GM23248 (cell line): Measurements from ENCODE around the gene GJD3. TPM values are rescaled to one million over a fixed set of nuclear protein-coding genes. Genes with fewer than 3 reads are reported as not detected.

Experiments used
- DNase-seq: peaks from one replicate; pipeline ENCODE4 v3.0.0-alpha.2; 2015
- H2AFZ ChIP-seq: fragments of 200-600 bp; sonication (generic); 2 replicates; pipeline ENCODE4 v1.6.1; 2016; ENCODE audit warnings: antibody characterized with exemption
- H3F3A ChIP-seq: fragments of 200-600 bp; sonication (generic); 2 replicates; pipeline ENCODE4 v1.6.1; 2016; ENCODE audit warnings: mild to moderate bottlenecking, antibody characterized with exemption, mixed run types; ENCODE audit not compliant: insufficient read depth
- H3K27ac ChIP-seq: fragments of 200-600 bp; sonication (generic); 2 replicates; pipeline ENCODE4 v1.5.1; 2016; ENCODE audit warnings: mild to moderate bottlenecking
- H3K27me3 ChIP-seq: fragments of 200-600 bp; sonication (generic); replicated peaks from 2 replicates; pipeline ENCODE4 v1.6.1; 2016; ENCODE audit warnings: mild to moderate bottlenecking; ENCODE audit not compliant: insufficient read depth
- H3K36me3 ChIP-seq: fragments of 200-600 bp; sonication (generic); 2 replicates; pipeline ENCODE4 v1.6.1; 2016; ENCODE audit warnings: low read depth, mild to moderate bottlenecking
- H3K4me1 ChIP-seq: fragments of 200-600 bp; sonication (generic); 2 replicates; pipeline ENCODE4 v1.6.1; 2016; ENCODE audit warnings: mild to moderate bottlenecking; ENCODE audit not compliant: insufficient read depth
- H3K4me2 ChIP-seq: fragments of 200-600 bp; sonication (generic); one replicate; pipeline ENCODE4 v1.6.1; 2016; ENCODE audit warnings: mild to moderate bottlenecking; ENCODE audit not compliant: unreplicated experiment
- H3K4me3 ChIP-seq: fragments of 200-600 bp; sonication (generic); 2 replicates; pipeline ENCODE4 v1.5.1; 2016; ENCODE audit warnings: mild to moderate bottlenecking
- H3K79me2 ChIP-seq: fragments of 200-600 bp; sonication (generic); 2 replicates; pipeline ENCODE4 v1.6.1; 2016; ENCODE audit warnings: mild to moderate bottlenecking; ENCODE audit not compliant: insufficient read depth
- H3K9ac ChIP-seq: fragments of 200-600 bp; sonication (generic); 2 replicates; pipeline ENCODE4 v1.6.1; 2016; ENCODE audit warnings: mild to moderate bottlenecking
- H3K9me2 ChIP-seq: fragments of 200-600 bp; sonication (generic); 2 replicates; pipeline ENCODE4 v1.6.1; 2016; ENCODE audit warnings: mixed run types, mild to moderate bottlenecking, moderate library complexity; ENCODE audit not compliant: insufficient read depth
- H3K9me3 ChIP-seq: fragments of 200-600 bp; sonication (generic); one replicate; pipeline ENCODE4 v1.6.1; 2017; ENCODE audit warnings: low read depth
- H4K20me1 ChIP-seq: fragments of 200-600 bp; sonication (generic); 2 replicates; pipeline ENCODE4 v1.6.0; 2016; ENCODE audit not compliant: insufficient read depth
- EZH2 ChIP-seq: fragments of 200-600 bp; sonication (generic); IDR thresholded peaks from 2 replicates; pipeline ENCODE4 v1.6.1; 2018; ENCODE audit warnings: antibody characterized with exemption, mild to moderate bottlenecking; ENCODE audit not compliant: insufficient read depth, poor library complexity, severe bottlenecking
- EZH2phosphoT487 ChIP-seq: fragments of 200-600 bp; sonication (generic); IDR thresholded peaks from 2 replicates; pipeline ENCODE4 v1.6.1; 2018; ENCODE audit warnings: antibody characterized with exemption, moderate library complexity, mild to moderate bottlenecking, low read depth; ENCODE audit not compliant: insufficient read depth
- WGBS, 2 experiments: methylation state at CpG; one replicate each; pipeline ENCODE4 v1.1.6; 2015 to 2017; ENCODE audit warnings: low lambda C conversion rate in 2 of 2, low coverage in 1 of 2; ENCODE audit errors: missing lambda C conversion rate in 2 of 2; 5-methylcytosine and 5-hydroxymethylcytosine counted together
- in situ Hi-C: fragments of 300-500 bp; cut with MboI; formaldehyde crosslinking; loops from 2 replicates; pipeline ENCODE4 v1.15.0; 2020
- polyA plus RNA-seq: library from polyadenylated mRNA; unstranded; fragments of >200 nt; fragmentation: Nextera tagmentation; extraction: Ambion mirVana; gene quantifications from 2 replicates; pipeline ENCODE4 v1.2.1, GENCODE V29; 2016
- total RNA-seq: library from RNA; depleted of rRNA; stranded (reverse); fragments of >200 nt; shearing (Covaris generic); gene quantifications from 2 replicates; pipeline ENCODE4 v1.2.3, GENCODE V29; 2014

Gene GJD3
- total and polyA plus RNA-seq, 2 experiments from 2014 or later = 1.2 to 2.0 TPM

DNA sequence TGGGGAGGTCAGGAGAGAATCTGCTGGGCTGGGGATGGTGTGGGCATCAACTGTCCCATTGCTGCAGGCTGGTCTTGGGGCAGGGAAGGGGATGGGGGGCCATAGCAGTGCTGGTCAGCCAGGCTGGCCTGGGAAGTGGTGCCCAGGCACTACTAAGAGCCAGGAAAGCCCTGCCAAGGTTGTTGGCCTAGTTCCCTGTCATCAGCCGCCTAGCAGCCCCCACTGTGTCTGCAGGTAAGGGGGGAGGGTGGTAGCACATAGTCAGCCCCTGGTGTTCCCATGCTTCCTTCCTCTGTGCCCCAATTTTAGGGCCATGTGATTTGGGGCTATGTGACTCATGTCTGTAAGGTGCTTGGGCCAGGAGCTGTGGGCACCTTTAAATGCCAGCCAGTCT is 17.8 kb downstream of the GJD3 start:
- no peak for TF ChIP-seq EZH2
- TF ChIP-seq EZH2phosphoT487 = no peak

DNA sequence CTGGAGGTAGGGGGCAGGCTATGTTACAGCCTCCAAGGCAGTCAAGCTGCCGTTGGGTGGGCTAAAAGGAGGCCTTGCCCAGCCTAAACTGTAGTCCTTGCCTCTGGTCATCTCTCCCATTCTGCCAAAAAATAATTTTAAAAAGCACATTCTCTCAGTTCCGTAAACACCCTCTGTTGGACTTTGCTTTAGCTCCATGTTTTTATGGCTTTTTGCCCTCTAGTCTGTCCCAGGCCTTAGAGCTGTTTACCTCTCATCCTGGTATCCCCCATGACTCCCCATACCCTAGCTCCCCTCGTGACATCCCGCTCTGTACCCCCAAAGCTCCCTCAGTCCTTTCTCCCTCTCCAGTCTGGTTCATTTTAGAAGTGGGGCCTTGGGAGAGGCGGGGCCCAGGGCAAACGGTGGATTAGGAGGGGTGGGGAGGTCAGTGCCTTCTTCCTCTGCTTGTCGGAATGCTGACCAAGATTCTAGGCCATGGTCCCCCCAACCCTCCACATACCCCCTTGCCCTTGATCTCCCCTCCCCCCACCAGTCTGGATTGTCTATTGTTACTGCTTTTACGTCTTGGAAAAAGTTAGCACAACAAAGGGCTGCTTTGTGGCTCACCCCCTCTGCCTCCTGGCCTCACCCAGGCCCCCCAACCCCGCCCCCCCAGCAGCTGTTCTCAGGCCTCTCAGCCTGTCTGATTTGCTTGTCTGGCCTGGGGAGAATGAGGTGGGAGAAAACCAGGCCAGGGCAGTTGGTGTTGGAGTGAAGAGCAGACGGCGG is 18.4 kb downstream of the GJD3 start:
- Histone ChIP-seq H3K9me2 (no peaks in the 10 kb centered on the region), H3K9ac (peak overlapping the region; percentile 91), H3K4me2 (peak overlapping the region; percentile 97), H3K4me1 (peaks cover 50% of the 10 kb centered on the region), H3K4me3 (peak overlapping the region; percentile 84), H3K9me3 (no peaks in the 10 kb centered on the region), H2AFZ (no peak overlapping the region), H3K79me2 (peaks cover 88% of the 10 kb centered on the region), H3K27me3 (no peaks in the 10 kb centered on the region), H4K20me1 (no peaks in the 10 kb centered on the region), H3K27ac (peak overlapping the region; percentile 83), H3K36me3 (no peaks in the 10 kb centered on the region; the same call in 1 of the 2 replicates), H3F3A (peaks cover 16% of the 10 kb centered on the region; the same call in 1 of the 2 replicates)
- TF ChIP-seq EZH2 (no peak), EZH2phosphoT487 (no peak)
- DNase-seq = no peak
- 66 to 71% methylated on average over 11 of the region's 11 CpGs for WGBS, 2 experiments
- in situ Hi-C loops = no loop called here

More for the DNA sequence above, 17.8 kb downstream of the GJD3 start:
- in situ Hi-C loops = no loop called here
- no peak overlapping the region for H3K9ac ChIP-seq
- 33 to 60% methylated on average over 1 of the region's 1 CpG for WGBS, 2 experiments
- H3K4me1 ChIP-seq = peaks cover 50% of the 10 kb centered on the region
- no peaks in the 10 kb centered on the region for H4K20me1 ChIP-seq
- H3K36me3 ChIP-seq = no peaks in the 10 kb centered on the region; the same call in 1 of the 2 replicates
- peaks cover 91% of the 10 kb centered on the region for H3K79me2 ChIP-seq
- no peak overlapping the region for H3K4me2 ChIP-seq
- peaks cover 16% of the 10 kb centered on the region; the same call in 1 of the 2 replicates for H3F3A ChIP-seq
- H2AFZ ChIP-seq = no peak overlapping the region
- H3K9me2 ChIP-seq = no peaks in the 10 kb centered on the region
- H3K9me3 ChIP-seq = no peaks in the 10 kb centered on the region
- no peak overlapping the region for H3K4me3 ChIP-seq
- H3K27ac ChIP-seq = no peak overlapping the region
- no peak for DNase-seq
- no peaks in the 10 kb centered on the region for H3K27me3 ChIP-seq

DNA sequence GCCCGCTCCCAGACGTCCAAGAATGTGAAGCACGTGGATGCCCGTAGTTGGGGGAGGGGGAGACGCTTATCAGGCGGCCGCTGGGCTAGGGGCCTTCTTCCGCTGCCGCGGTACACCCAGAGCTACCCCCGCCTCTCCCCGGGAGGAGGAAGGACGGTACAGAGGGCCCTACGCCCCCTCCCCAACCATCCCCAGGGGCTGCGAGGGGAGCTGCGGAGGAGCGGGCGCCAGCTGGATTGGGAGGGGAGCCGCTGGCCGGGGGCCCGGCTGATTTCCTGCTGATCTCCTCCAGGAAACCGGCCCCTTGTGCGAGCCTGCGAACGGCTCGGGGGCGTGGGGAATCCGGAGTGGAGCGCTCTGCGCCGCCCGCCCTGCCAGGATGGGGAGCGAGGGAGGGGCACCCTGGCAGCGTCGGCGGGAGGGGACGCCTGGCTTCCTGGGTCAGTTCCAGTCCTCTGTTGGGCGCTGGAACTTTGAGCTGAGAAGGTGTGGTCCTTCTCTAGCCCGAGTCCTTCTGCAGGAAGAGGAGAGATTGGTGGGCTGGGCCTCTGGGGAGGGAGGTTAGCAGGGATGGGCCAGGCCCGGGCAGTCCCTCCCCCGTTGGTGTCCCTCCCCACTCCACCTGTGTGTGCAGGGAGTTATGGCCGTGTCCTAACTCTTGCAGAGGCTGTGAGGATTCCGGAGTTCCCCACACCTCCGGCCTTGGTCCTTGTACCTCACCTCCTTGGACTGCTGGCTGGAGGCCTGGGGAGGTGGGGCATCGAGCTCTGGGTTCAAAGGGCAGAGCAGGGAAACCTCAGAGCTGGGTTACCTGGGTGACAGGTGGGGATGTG is 19.2 kb downstream of the GJD3 start:
- no peaks in the 10 kb centered on the region for H3K36me3 ChIP-seq
- in situ Hi-C loops = no loop called here
- peak overlapping the region; percentile 83 for H3K27ac ChIP-seq
- no peaks in the 10 kb centered on the region for H3K9me2 ChIP-seq
- peaks cover 54% of the 10 kb centered on the region for H3K4me1 ChIP-seq
- H3K9ac ChIP-seq = peak overlapping the region; percentile 91
- H3K4me3 ChIP-seq = peak overlapping the region; percentile 84
- no peaks in the 10 kb centered on the region for H3K27me3 ChIP-seq
- no peak for TF ChIP-seq EZH2phosphoT487
- TF ChIP-seq EZH2 = no peak
- H3F3A ChIP-seq = peaks cover 23% of the 10 kb centered on the region
- H4K20me1 ChIP-seq = no peaks in the 10 kb centered on the region
- WGBS, 2 experiments = 3% methylated on average over 34 to 43 of the region's 45 CpGs
- H3K4me2 ChIP-seq = peak overlapping the region; percentile 97
- H2AFZ ChIP-seq = peak overlapping the region; percentile 46; the same call in 1 of the 2 replicates
- DNase-seq = peak; percentile 71
- H3K9me3 ChIP-seq = no peaks in the 10 kb centered on the region
- peaks cover 88% of the 10 kb centered on the region for H3K79me2 ChIP-seq

DNA sequence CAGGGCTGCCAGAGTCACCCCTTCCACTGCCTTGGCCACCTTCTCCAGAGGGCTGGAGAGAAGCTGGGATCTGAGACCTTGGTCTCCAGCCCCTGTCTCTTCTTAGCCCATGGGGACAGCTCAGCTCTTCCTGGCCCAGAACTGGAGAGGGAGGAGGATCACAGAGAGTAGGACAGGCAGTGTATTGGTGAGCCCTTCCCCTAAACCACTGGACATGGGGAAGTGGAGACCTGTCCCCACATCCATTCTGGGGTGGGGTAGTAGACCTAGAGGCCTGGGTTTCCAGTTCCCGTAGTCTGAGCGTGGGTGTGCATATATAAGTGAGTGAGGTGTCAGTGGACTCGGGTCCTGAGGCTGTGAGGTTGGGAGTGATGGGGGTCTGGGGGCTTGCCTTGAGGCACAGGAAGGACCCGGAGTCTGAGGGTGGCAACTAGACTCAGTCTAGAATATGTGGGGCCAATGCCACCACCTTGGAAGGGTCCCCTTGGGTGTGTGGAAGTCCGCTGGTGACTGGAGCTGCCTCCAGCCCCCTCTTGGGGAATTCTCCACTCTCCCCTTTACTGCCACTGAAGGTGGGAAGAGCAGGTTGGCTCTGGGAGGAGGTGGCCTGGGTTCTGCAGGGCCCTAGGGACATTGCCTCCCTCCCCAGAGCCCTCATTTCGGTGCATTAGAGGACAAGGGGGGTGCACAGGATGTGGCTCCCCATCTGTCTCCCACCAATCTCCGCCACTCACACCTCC is 19.9 kb downstream of the GJD3 start:
- peak overlapping the region; percentile 91 for H3K9ac ChIP-seq
- no peaks in the 10 kb centered on the region for H3K9me3 ChIP-seq
- in situ Hi-C loops = no loop called here
- 43 to 45% methylated on average over 7 of the region's 7 CpGs for WGBS, 2 experiments
- H3K27me3 ChIP-seq = no peaks in the 10 kb centered on the region
- peak overlapping the region; percentile 83 for H3K27ac ChIP-seq
- TF ChIP-seq EZH2phosphoT487 (no peak), EZH2 (no peak)
- no peaks in the 10 kb centered on the region for H4K20me1 ChIP-seq
- H3K4me2 ChIP-seq = peak overlapping the region; percentile 97
- peak overlapping the region; percentile 84 for H3K4me3 ChIP-seq
- H3F3A ChIP-seq = peaks cover 27% of the 10 kb centered on the region
- H3K9me2 ChIP-seq = no peaks in the 10 kb centered on the region
- DNase-seq = peak; percentile 51
- no peaks in the 10 kb centered on the region for H3K36me3 ChIP-seq
- 0 out of 2 replicates have a peak overlapping the region, but pooled peaks have one; percentile 46 for H2AFZ ChIP-seq
- peaks cover 49% of the 10 kb centered on the region for H3K4me1 ChIP-seq
- peaks cover 86% of the 10 kb centered on the region for H3K79me2 ChIP-seq
